HepG2 (cell line): ENCODE data around the gene WHAMM.

Experiments
- AFF4 ChIP-seq: sonication (generic); formaldehyde crosslinking; IDR thresholded peaks from 2 replicates; pipeline ENCODE4 v1.4.0; 2020; ENCODE audit warnings: missing genetic modification reagents
- CEBPG ChIP-seq: IDR thresholded peaks from 2 replicates; pipeline ENCODE4 v1.6.1; 2016
- KMT2A ChIP-seq: sonication (generic); formaldehyde crosslinking; IDR thresholded peaks from 2 replicates; pipeline ENCODE4 v1.4.0; 2020; ENCODE audit warnings: missing genetic modification reagents
- MIER3 ChIP-seq: IDR thresholded peaks from 2 replicates; pipeline ENCODE4 v1.6.1; 2016; ENCODE audit warnings: missing compliant biosample characterization, borderline replicate concordance
- PHF5A ChIP-seq: IDR thresholded peaks from one replicate; pipeline ENCODE4 v1.6.1; 2018; ENCODE audit warnings: low read depth, missing genetic modification reagents; ENCODE audit not compliant: unreplicated experiment
- ZNF350 ChIP-seq: sonication (generic); formaldehyde crosslinking; IDR thresholded peaks from 2 replicates; pipeline ENCODE4 v1.4.0; 2020; ENCODE audit warnings: mild to moderate bottlenecking, low read depth, missing genetic modification reagents, borderline replicate concordance
- ZNF850 ChIP-seq: sonication (generic); formaldehyde crosslinking; conservative IDR thresholded peaks from 2 replicates; pipeline ENCODE4 v1.9.0; 2021; ENCODE audit warnings: mild to moderate bottlenecking, missing genetic modification reagents
- ZZZ3 ChIP-seq: sonication (generic); formaldehyde crosslinking; IDR thresholded peaks from 2 replicates; pipeline ENCODE4 v1.4.0; 2020; ENCODE audit warnings: missing genetic modification reagents, mild to moderate bottlenecking, borderline replicate concordance
- TF ChIP-seq, protein P1 (sequence below): sonication (generic); formaldehyde crosslinking; IDR thresholded peaks from 2 replicates; pipeline ENCODE4 v1.5.0; 2020; ENCODE audit warnings: mild to moderate bottlenecking, missing genetic modification reagents, moderate library complexity
- TF ChIP-seq, protein P2 (sequence below): sonication (generic); formaldehyde crosslinking; IDR thresholded peaks from 2 replicates; pipeline ENCODE4 v1.4.0; 2020; ENCODE audit warnings: missing genetic modification reagents

DNA sequence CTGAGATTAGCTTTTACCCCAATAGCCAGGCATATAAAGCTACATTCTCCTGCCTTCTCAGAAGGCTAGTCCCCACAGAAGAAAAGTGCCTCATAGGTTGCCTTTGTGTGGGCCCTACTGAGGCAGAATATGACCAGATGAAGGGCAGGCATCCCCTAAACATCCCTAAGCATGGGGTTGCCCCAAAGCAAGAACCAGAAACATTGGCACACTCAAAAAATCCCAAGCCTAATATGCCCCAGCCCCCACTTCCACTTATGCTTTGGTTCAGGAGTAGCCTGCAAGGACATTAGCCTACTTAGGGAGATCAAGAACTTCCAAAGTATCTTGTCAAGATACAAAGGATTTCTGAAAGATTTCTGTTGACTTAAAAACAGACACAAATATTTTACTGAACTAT, 29.7 kb downstream of the WHAMM start:
- no peak for TF ChIP-seq PHF5A (CRISPR knock-in tag)
- no peak for TF ChIP-seq CEBPG
- TF ChIP-seq ZNF850 (CRISPR knock-in tag), result no peak
- no peak for TF ChIP-seq AFF4 (CRISPR knock-in tag)
- TF ChIP-seq, protein P1, sequence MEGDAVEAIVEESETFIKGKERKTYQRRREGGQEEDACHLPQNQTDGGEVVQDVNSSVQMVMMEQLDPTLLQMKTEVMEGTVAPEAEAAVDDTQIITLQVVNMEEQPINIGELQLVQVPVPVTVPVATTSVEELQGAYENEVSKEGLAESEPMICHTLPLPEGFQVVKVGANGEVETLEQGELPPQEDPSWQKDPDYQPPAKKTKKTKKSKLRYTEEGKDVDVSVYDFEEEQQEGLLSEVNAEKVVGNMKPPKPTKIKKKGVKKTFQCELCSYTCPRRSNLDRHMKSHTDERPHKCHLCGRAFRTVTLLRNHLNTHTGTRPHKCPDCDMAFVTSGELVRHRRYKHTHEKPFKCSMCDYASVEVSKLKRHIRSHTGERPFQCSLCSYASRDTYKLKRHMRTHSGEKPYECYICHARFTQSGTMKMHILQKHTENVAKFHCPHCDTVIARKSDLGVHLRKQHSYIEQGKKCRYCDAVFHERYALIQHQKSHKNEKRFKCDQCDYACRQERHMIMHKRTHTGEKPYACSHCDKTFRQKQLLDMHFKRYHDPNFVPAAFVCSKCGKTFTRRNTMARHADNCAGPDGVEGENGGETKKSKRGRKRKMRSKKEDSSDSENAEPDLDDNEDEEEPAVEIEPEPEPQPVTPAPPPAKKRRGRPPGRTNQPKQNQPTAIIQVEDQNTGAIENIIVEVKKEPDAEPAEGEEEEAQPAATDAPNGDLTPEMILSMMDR, result no peak
- TF ChIP-seq KMT2A (CRISPR knock-in tag), result no peak
- TF ChIP-seq ZZZ3 (CRISPR knock-in tag), result no peak
- no peak for TF ChIP-seq ZNF350 (CRISPR knock-in tag)
- TF ChIP-seq, protein P2, sequence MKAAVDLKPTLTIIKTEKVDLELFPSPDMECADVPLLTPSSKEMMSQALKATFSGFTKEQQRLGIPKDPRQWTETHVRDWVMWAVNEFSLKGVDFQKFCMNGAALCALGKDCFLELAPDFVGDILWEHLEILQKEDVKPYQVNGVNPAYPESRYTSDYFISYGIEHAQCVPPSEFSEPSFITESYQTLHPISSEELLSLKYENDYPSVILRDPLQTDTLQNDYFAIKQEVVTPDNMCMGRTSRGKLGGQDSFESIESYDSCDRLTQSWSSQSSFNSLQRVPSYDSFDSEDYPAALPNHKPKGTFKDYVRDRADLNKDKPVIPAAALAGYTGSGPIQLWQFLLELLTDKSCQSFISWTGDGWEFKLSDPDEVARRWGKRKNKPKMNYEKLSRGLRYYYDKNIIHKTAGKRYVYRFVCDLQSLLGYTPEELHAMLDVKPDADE (CRISPR knock-in tag), result no peak
- TF ChIP-seq MIER3 (CRISPR knock-in tag), result no peak
